GM10248 (cell line): Measurements from ENCODE around the gene FZD7.

Source experiments
- CTCF ChIA-PET: fragments of 300-600 bp; sonication (Branson Sonifier 250); formaldehyde crosslinking; extraction: SDS; loops from one replicate; lab custom pipeline; 2021; ENCODE audit warnings: antibody characterized with exemption; lab: Yijun Ruan, JAX
- POLR2A ChIA-PET: fragments of 350-650 bp; sonication (Branson Sonifier 250); formaldehyde crosslinking; extraction: SDS; loops from one replicate; lab custom pipeline; 2020; ENCODE audit warnings: antibody characterized with exemption; lab: Yijun Ruan, JAX
- DNase-seq: peaks from one replicate; pipeline ENCODE4 v3.0.0; 2012; ENCODE audit errors: extremely low spot score
- TF ChIP-seq, protein P1 (sequence below): IDR thresholded peaks from 2 replicates; pipeline ENCODE4 v1.5.1; 2012; ENCODE audit warnings: mild to moderate bottlenecking, low read depth; ENCODE audit errors: extremely low read depth, missing control alignments, control extremely low read depth

Gene FZD7

DNA sequence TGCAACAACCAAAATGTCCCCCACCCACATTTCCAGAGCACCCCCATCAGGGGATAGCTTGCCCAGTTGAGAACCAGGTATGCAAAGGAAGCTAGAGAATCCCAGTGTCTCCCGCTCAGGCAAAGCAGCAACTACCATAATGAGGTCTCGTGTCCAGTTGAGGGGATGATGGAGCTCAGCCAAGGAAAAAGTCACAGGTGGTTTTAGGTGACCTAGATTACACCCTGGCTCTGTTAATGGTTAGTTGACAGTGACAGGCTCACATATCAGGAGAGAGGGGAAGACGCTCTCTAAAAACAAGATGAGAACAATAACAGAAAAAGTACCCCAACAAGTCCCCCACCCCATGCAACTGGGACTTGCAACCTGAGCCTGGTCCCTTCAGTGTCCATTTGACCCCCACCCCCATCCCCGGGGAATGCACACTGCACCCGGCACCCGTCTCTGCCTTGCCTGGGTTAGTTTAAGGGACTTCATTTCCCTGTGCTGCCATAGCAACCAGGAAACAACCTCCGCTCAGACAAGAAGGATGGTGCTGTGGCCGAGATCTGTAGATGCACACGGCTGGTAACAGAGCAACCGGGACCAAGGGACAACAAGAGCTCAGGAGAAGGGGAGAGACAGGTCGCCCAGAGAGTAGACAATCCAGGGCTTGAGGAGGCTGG, 39.2 kb downstream of the FZD7 start, which contains the start of gene KIAA2012:
KIAA2012 (plus strand) TSS at position 519 of the 665 bp plus-strand sequence. CDS start 373 bp downstream, outside the sequence.
- ChIA-PET CTCF (interaction anchor here (1.3 kb wide), 1 partner anchor 25 kb away, joined by 4 read pairs; no protein-coding TSS in a partner anchor), POLR2A (no interaction called here)
- DNase-seq: no peak
- TF ChIP-seq, protein P1, sequence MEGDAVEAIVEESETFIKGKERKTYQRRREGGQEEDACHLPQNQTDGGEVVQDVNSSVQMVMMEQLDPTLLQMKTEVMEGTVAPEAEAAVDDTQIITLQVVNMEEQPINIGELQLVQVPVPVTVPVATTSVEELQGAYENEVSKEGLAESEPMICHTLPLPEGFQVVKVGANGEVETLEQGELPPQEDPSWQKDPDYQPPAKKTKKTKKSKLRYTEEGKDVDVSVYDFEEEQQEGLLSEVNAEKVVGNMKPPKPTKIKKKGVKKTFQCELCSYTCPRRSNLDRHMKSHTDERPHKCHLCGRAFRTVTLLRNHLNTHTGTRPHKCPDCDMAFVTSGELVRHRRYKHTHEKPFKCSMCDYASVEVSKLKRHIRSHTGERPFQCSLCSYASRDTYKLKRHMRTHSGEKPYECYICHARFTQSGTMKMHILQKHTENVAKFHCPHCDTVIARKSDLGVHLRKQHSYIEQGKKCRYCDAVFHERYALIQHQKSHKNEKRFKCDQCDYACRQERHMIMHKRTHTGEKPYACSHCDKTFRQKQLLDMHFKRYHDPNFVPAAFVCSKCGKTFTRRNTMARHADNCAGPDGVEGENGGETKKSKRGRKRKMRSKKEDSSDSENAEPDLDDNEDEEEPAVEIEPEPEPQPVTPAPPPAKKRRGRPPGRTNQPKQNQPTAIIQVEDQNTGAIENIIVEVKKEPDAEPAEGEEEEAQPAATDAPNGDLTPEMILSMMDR: no peak

DNA sequence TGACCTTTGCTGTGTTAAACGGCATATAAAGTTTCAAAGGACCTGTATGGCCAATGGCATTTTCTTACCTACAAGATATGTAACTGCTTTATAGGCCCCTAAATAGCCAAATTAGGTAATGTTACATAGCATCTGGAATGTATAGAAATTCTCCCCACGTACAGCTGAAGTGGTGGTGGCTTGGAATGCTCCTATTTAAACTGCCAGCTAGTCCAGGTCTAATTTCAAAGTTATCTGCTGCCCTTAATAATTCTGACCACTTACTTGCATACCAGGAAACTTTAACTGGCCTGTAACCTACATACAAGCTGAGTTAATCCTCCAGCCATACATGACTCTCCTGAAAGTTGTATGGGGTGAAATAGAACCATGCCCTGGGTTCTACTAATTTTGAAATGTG, 40.7 kb downstream of the FZD7 start:
- TF ChIP-seq, protein P1: no peak
- POLR2A ChIA-PET: no interaction called here
- CTCF ChIA-PET: no interaction called here
- DNase-seq: no peak

DNA sequence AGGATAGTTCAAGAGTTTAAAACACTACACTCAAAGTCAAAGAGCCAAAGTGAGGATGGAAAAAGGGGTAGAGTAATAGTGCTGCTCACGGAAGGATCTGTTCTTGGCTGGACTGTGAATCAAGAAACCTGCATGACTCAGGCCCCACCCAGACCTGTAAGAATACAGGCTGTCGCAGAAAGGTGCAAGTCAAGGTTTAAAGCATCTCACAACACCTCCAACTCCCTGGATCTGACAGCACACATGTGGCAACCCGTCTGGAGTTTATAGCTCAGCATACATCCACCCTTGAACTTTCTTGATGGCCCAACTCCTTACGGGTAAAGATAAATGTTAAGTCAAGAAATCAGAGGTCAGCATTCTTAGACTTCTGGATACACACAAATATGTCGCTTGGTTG, 45.7 kb downstream of the FZD7 start:
- ChIA-PET POLR2A (no interaction called here), CTCF (interaction anchor here (1.3 to 1.4 kb wide), 3 partner anchors 9 to 25 kb away, joined by 3 to 4 read pairs (median 3); no protein-coding TSS in a partner anchor)
- TF ChIP-seq, protein P1: no peak
- DNase-seq: no peak

DNA sequence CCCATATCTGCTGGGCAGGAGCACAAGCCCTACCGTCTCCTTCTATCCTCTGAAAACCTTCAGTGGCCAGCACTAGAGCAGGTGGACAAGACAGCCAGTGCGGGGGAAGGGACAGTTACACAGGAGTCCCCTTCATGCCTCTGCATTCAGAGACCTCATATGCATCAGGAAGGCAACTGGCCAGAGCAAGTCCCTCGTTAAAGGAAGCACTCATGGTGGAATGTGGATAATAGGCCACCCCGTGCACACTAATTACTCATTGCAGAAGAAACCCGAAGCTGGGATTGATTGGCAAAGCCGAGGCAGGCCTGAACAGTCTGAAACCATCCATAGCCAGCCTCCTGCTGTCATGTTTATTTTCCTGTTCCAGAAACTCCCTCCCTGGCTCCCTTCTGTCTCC, 50.6 kb downstream of the FZD7 start:
- DNase-seq: no peak
- ChIA-PET CTCF (no interaction called here), POLR2A (no interaction called here)
- TF ChIP-seq, protein P1: no peak
